GM12865 (cell line): Measurements from ENCODE around the gene ABCG2.
"Not testable (repeated sequence)": the region's sequence is repeated elsewhere in the genome, so short reads cannot be mapped to it uniquely, and the experiment has no call there.

Experiments
- DNase-seq: peaks from one replicate; pipeline ENCODE4 v3.0.0; 2010; ENCODE audit warnings: low read depth
- H3K4me3 ChIP-seq: 2 replicates; pipeline ENCODE4 v1.5.1; 2011; ENCODE audit warnings: mild to moderate bottlenecking, low read depth, low read length, control low read depth
- TF ChIP-seq, protein P1 (sequence below): IDR thresholded peaks from 2 replicates; pipeline ENCODE4 v1.5.1; 2011; ENCODE audit warnings: low read length, control low read depth, low read depth, inconsistent platforms; ENCODE audit not compliant: insufficient read depth; ENCODE audit errors: missing control alignments

Gene ABCG2

GRCh38 chr4:88158038-88158488 lies 376 bp downstream of the ABCG2 start:
- TF ChIP-seq, protein P1, sequence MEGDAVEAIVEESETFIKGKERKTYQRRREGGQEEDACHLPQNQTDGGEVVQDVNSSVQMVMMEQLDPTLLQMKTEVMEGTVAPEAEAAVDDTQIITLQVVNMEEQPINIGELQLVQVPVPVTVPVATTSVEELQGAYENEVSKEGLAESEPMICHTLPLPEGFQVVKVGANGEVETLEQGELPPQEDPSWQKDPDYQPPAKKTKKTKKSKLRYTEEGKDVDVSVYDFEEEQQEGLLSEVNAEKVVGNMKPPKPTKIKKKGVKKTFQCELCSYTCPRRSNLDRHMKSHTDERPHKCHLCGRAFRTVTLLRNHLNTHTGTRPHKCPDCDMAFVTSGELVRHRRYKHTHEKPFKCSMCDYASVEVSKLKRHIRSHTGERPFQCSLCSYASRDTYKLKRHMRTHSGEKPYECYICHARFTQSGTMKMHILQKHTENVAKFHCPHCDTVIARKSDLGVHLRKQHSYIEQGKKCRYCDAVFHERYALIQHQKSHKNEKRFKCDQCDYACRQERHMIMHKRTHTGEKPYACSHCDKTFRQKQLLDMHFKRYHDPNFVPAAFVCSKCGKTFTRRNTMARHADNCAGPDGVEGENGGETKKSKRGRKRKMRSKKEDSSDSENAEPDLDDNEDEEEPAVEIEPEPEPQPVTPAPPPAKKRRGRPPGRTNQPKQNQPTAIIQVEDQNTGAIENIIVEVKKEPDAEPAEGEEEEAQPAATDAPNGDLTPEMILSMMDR: no peak
- peak; percentile 28 for DNase-seq
- H3K4me3 ChIP-seq: peak overlapping the region; percentile 54

GRCh38 chr4:88152331-88152730 lies 6.1 kb downstream of the ABCG2 start:
- not testable (repeated sequence) for H3K4me3 ChIP-seq, DNase-seq

DNA sequence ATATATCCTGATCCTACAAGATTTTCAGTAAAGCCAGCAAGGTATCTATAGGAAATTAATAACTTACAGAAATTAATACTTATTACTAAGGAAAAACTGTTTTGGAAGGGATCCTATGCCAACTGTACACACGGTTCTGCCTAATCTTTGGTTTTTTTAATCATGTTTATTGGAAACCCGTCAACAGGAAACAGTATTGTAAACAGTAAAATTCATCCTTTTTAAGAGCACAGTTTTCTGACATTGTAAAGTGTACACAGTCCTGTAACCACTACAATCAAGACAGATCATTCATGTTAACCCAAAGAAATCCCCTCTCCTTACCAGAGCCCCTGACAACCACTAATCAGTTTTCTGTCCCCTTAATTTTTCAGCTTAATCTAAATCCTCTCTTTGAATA lies 9.9 kb downstream of the ABCG2 start:
- H3K4me3 ChIP-seq: no peak overlapping the region
- no peak for DNase-seq
- TF ChIP-seq, protein P1: no peak

DNA sequence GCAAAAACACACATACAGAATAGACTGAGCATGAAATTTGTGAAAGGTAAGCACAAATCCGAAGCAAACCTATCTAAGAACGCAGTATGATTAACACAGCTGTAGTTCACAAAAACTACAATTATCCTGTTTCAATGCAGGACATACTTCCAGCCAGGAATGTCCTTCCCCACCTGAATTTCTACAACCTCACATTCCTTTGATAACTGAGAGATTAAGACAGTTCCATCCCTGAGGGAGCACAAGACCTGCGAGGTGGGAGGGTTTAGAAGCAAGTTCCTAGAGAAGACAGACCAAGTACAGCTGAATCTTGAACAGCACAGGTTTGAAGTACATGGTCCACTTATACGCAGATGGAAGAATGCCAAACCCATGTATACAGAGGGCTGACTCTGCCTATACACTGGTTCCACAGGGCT lies 10.6 kb downstream of the ABCG2 start:
- H3K4me3 ChIP-seq: no peak overlapping the region
- TF ChIP-seq, protein P1: no peak
- DNase-seq: no peak

- DNase-seq: no peak
- H3K4me3 ChIP-seq: no peak overlapping the region
- TF ChIP-seq, protein P1: no peak
These were observed 11.5 kb downstream of the ABCG2 start for GRCh38 chr4:88146891-88147290.

DNA sequence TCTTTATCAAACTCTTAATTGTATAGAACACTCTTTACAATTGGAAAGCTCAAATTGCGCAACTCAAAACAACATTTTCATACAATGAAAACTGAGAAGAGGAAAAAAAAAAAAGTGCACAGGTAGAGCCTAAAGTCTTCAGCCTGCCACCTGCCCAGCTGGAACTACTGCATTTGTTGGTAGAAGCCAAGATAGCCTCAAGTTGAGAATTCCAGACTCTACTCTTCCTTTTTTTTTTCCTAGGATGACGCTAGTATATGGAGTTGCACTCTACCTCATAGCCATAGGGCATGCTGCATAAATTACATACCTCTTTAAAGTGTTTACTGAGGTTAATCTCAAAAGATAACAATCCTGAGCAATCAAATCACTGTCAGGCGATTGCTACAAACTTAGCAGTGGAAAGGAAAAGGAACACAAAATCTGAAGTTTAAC lies 13.6 kb downstream of the ABCG2 start:
- DNase-seq: no peak
- no peak overlapping the region for H3K4me3 ChIP-seq
- TF ChIP-seq, protein P1: no peak

DNA sequence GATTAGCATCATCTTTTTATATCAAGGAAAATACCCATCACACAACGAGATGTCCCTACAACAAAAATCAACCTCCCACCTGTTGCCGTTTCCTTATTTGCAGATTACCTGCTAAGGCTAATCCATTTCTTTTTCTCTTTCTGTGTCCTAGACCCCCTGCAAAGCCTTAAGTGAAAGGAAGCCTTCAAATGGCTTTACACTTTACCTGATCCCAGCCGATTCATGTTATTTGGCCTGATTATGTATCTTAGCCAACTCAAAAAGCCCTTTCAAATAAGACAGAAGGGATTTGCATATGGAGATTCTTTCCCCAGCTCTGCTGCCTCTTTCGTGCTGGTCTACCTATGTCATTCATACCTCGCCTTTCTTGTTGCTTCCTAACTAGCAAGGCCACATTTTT lies 14.4 kb downstream of the ABCG2 start:
- H3K4me3 ChIP-seq: no peak overlapping the region
- TF ChIP-seq, protein P1: no peak
- DNase-seq: no peak
